OCI-LY1 (cell line): ENCODE data around the gene PSORS1C1.

Experiments
- H2AFZ ChIP-seq: fragments of 200-600 bp; sonication (generic), shearing (Covaris generic); 2 replicates; pipeline ENCODE4 v1.6.0; 2014; ENCODE audit warnings: antibody characterized with exemption, mild to moderate bottlenecking, low read length
- H3F3A ChIP-seq: fragments of 200-600 bp; sonication (generic), shearing (Covaris generic); 2 replicates; pipeline ENCODE4 v1.6.0; 2014; ENCODE audit warnings: mild to moderate bottlenecking, antibody characterized with exemption, low read length, moderate library complexity; ENCODE audit not compliant: insufficient read depth
- H3K27ac ChIP-seq: fragments of 200-600 bp; sonication (generic); 2 replicates; pipeline ENCODE4 v1.5.1; 2014; ENCODE audit warnings: low read length, mixed run types, mild to moderate bottlenecking, low read depth; ENCODE audit not compliant: poor library complexity, severe bottlenecking
- H3K27me3 ChIP-seq: fragments of 200-600 bp; sonication (generic); 2 replicates; pipeline ENCODE4 v1.6.0; 2014; ENCODE audit warnings: antibody characterized with exemption, mild to moderate bottlenecking, low read length, moderate library complexity; ENCODE audit not compliant: insufficient read depth
- H3K36me3 ChIP-seq: fragments of 200-600 bp; sonication (generic); 2 replicates; pipeline ENCODE4 v1.6.1; 2014; ENCODE audit warnings: mild to moderate bottlenecking, antibody characterized with exemption, low read length, moderate library complexity, mixed read lengths; ENCODE audit not compliant: insufficient read depth
- H3K4me1 ChIP-seq: fragments of 200-600 bp; sonication (generic); 2 replicates; pipeline ENCODE4 v1.5.1; 2014; ENCODE audit warnings: mild to moderate bottlenecking, low read length, moderate library complexity; ENCODE audit not compliant: insufficient read depth, severe bottlenecking
- H3K4me2 ChIP-seq: fragments of 200-600 bp; sonication (generic), shearing (Covaris generic); 2 replicates; pipeline ENCODE4 v1.6.1; 2014; ENCODE audit warnings: low read length
- H3K4me3 ChIP-seq: fragments of 200-600 bp; sonication (generic); 2 replicates; pipeline ENCODE4 v1.5.1; 2014; ENCODE audit warnings: low read length, low read depth, mild to moderate bottlenecking, mixed read lengths; ENCODE audit not compliant: poor library complexity, severe bottlenecking
- H3K79me2 ChIP-seq: fragments of 200-600 bp; shearing (Covaris generic); 2 replicates; pipeline ENCODE4 v1.6.1; 2016; ENCODE audit warnings: mixed run types, low read length, mixed read lengths; ENCODE audit not compliant: insufficient read depth
- H3K9ac ChIP-seq: fragments of 200-600 bp; sonication (generic), shearing (Covaris generic); 2 replicates; pipeline ENCODE4 v1.6.1; 2014; ENCODE audit warnings: mild to moderate bottlenecking, low read length, mixed read lengths
- H3K9me2 ChIP-seq: fragments of 200-600 bp; sonication (generic), shearing (Covaris generic); 2 replicates; pipeline ENCODE4 v1.6.1; 2014; ENCODE audit warnings: low read depth, mild to moderate bottlenecking, low read length, mixed read lengths
- H3K9me3 ChIP-seq: fragments of 200-600 bp; shearing (Covaris generic); 2 replicates; pipeline ENCODE4 v1.6.1; 2014; ENCODE audit warnings: low read length, mixed read lengths
- H4K20me1 ChIP-seq: fragments of 200-600 bp; sonication (generic), shearing (Covaris generic); 2 replicates; pipeline ENCODE4 v1.6.0; 2016; ENCODE audit warnings: mild to moderate bottlenecking, low read length; ENCODE audit not compliant: insufficient read depth
- EZH2 ChIP-seq: fragments of 200-600 bp; sonication (generic), shearing (Covaris generic); IDR thresholded peaks from 2 replicates; pipeline ENCODE4 v1.8.0; 2017; ENCODE audit warnings: borderline replicate concordance, mixed run types, mild to moderate bottlenecking, antibody characterized with exemption, low read length, moderate library complexity, mixed read lengths
- TF ChIP-seq, protein P1 (sequence below): fragments of 200-600 bp; sonication (generic), shearing (Covaris generic); IDR thresholded peaks from 2 replicates; pipeline ENCODE4 v1.5.1; 2017; ENCODE audit warnings: mild to moderate bottlenecking, antibody characterized with exemption, low read length, moderate library complexity, mixed read lengths

Gene PSORS1C1

DNA sequence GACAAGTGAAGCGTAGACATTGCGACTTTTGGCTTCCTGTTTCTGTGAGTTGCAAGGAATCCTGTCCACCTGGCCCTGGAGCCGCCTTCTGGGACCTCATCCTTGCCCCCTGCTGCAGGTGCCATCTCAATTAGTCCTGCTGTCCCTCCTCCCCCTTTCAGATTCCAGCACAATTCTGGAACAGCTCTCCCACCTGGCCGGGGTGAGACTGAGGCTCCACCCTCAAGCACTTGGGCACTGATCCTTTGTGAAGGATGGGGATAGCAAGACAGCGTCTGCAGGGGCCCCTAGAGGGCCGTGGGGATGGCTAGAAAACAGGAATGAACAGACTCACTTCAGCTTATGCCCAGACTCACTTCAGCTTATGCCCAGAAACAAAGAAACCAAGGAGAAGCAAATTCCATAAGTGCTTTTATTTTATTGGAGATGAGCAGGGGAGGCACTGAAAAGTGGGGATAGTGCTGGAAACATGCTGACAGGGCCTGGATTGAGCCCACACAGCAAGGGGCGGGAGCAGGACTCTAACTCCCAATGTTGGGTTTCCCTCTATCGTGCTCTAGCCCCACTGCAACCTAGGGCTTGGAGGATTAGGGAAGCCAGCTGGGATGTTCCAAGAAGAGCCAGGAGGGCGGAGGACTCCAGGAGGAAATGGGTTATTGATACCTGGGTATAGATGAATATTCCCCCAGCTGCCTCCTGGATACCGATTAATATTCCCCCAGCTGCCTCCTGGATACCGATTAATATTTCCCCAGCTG is 3.6 kb upstream of the PSORS1C1 start:
- Histone ChIP-seq H3K9me2 (no peaks in the 10 kb centered on the region), H3K4me2 (no peak overlapping the region), H3K4me1 (no peaks in the 10 kb centered on the region), H3K4me3 (no peak overlapping the region), H3K9ac (no peak overlapping the region), H3F3A (no peaks in the 10 kb centered on the region), H3K79me2 (no peaks in the 10 kb centered on the region), H3K27ac (no peak overlapping the region), H3K36me3 (no peaks in the 10 kb centered on the region), H3K27me3 (no peaks in the 10 kb centered on the region), H3K9me3 (no peaks in the 10 kb centered on the region), H4K20me1 (no peaks in the 10 kb centered on the region), H2AFZ (no peak overlapping the region)
- TF ChIP-seq, protein P1, sequence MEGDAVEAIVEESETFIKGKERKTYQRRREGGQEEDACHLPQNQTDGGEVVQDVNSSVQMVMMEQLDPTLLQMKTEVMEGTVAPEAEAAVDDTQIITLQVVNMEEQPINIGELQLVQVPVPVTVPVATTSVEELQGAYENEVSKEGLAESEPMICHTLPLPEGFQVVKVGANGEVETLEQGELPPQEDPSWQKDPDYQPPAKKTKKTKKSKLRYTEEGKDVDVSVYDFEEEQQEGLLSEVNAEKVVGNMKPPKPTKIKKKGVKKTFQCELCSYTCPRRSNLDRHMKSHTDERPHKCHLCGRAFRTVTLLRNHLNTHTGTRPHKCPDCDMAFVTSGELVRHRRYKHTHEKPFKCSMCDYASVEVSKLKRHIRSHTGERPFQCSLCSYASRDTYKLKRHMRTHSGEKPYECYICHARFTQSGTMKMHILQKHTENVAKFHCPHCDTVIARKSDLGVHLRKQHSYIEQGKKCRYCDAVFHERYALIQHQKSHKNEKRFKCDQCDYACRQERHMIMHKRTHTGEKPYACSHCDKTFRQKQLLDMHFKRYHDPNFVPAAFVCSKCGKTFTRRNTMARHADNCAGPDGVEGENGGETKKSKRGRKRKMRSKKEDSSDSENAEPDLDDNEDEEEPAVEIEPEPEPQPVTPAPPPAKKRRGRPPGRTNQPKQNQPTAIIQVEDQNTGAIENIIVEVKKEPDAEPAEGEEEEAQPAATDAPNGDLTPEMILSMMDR, result no peak
- TF ChIP-seq EZH2, result no peak

DNA sequence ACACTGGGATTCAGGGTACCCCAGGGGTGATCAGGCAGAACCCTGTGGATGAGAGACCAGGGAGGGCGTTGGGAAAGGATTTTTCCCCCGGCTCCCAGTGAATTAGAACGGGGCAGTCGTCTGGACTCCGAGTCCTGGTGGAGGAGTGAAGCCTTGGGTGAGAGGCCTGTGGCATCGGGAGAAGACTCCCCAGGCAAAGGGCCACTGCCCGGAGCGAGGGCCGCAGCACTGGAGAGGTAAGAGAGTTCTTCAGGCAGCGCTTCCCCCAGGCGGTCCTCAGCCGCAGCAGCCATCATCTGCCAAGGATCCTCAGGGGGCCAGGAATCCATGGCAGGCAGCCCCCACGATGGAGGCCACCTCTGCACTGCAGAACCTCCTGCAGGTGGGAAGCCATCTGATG is 2.9 kb upstream of the PSORS1C1 start:
- Histone ChIP-seq H3K36me3 (no peaks in the 10 kb centered on the region), H3K27ac (no peak overlapping the region), H2AFZ (no peak overlapping the region), H3K4me1 (no peaks in the 10 kb centered on the region), H3K9ac (no peak overlapping the region), H3K27me3 (peaks cover 3% of the 10 kb centered on the region; the same call in 1 of the 2 replicates), H3K9me3 (no peaks in the 10 kb centered on the region), H4K20me1 (no peaks in the 10 kb centered on the region), H3K79me2 (no peaks in the 10 kb centered on the region), H3K9me2 (no peaks in the 10 kb centered on the region), H3K4me2 (no peak overlapping the region), H3K4me3 (no peak overlapping the region), H3F3A (no peaks in the 10 kb centered on the region)
- TF ChIP-seq EZH2, result no peak
- TF ChIP-seq, protein P1, result no peak

DNA sequence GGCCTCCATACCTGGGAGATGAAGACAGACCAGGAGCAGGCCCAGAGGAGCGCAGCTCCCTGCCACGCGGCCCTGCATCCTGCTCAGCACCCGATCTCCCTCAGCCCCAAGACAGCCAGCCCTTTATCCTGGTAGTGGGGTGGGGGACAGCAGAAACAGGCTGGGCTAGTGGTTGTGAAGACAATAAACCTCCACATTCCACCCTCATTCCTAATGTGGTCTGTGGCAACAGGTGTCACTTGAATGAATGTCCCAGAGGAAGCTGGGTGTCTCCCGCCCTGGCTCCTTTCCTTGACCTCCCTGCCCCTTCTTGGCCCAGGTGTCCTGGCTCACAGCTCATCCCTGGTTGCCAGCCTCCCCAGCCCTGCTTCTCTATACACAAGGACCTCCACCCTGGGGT is 2.1 kb upstream of the PSORS1C1 start, which contains the start of gene C6orf15:
Gene C6orf15 (minus strand): TSS at position 98 of the 400 bp plus-strand sequence. CDS start 20 bp downstream, at position 78.
- Histone ChIP-seq H3K9me3 (no peaks in the 10 kb centered on the region), H3K9ac (no peak within 1 kb of the TSS), H3K36me3 (no peaks in the 10 kb centered on the region), H3K4me2 (no peak within 1 kb of the TSS), H2AFZ (no peak within 1 kb of the TSS), H3K27me3 (peaks cover 5% of the 10 kb centered on the region; the same call in 1 of the 2 replicates), H3K9me2 (no peaks in the 10 kb centered on the region), H3K4me3 (no peak within 1 kb of the TSS), H3F3A (no peaks in the 10 kb centered on the region), H3K27ac (no peak within 1 kb of the TSS), H4K20me1 (no peaks in the 10 kb centered on the region), H3K79me2 (no peaks in the 10 kb centered on the region), H3K4me1 (no peaks in the 10 kb centered on the region)
- TF ChIP-seq EZH2, result no peak
- TF ChIP-seq, protein P1, result no peak
